ENCODE measurements around the gene LINGO3. TPM values are rescaled to one million over a fixed set of nuclear protein-coding genes. Genes with fewer than 3 reads are reported as not detected.

LINGO3 gene
- polyA plus RNA-seq, 1 donor (not counting 4 experiments of a cell fraction or from before 2014, with no cell fraction given) = not detected

DNA sequence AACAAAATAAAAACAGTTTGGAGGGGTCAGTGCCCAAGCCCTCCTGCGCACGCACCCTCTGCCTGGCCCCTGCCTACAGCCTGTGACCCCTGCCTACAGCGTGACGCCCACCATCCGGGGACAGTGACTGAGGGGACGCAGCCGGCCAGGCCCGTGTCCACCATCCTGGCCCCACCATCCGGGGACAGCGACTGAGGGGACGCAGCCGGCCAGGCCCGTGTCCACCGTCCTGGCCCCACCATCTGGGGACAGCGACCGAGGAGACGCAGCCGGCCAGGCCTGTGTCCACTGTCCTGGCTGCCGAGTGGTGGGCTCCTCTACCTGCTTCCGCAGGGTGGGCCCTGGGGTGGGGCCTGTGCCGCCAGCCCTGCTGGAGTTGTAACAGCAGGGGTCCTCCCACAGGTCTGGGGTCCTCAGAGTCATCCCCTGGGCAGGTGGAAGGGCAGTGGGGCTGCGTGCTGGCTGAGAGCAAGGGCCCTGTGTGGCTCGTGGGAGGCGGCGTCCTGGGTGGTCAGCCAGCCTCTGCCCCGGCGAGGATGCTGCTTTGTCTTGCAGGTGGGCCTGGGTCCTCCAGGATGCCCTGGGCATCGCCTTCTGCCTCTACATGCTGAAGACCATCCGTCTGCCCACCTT, 34.8 kb upstream of the LINGO3 start:
- Histone ChIP-seq H3K9me1 (ENCODE audit: control insufficient read depth, extremely low read depth, insufficient read depth, low read length) (no peaks in the 10 kb centered on the region), H4K20me1 (ENCODE audit: control insufficient read depth, extremely low read depth, insufficient read depth, low read length) (no peaks in the 10 kb centered on the region), H2AFZ (ENCODE audit: control insufficient read depth, low read length) (no peak overlapping the region), H3K9ac (ENCODE audit: control insufficient read depth, extremely low read depth, insufficient read depth, low read length) (no peak overlapping the region), H3K4me2 (ENCODE audit: control insufficient read depth, extremely low read depth, insufficient read depth, low read depth, low read length) (no peak overlapping the region), H3K27ac (ENCODE audit: control insufficient read depth, insufficient read depth, low read length) (no peak overlapping the region), H3K9me3 (ENCODE audit: control insufficient read depth, low read depth, low read length) (no peaks in the 10 kb centered on the region), H3K4me3 (ENCODE audit: control insufficient read depth in 2 of 3, extremely low read depth in 1 of 3, insufficient read depth in 2 of 3, low read depth in 1 of 3, low read length in 3 of 3) (no peak overlapping the region), H3K36me3 (ENCODE audit: control insufficient read depth in 2 of 2, extremely low read depth in 1 of 2, insufficient read depth in 2 of 2, low read length in 2 of 2) (peaks cover 0 to 6% of the 10 kb centered on the region in 2 experiments), H3K27me3 (ENCODE audit: control insufficient read depth, extremely low read depth, insufficient read depth, low read length) (no peaks in the 10 kb centered on the region), H3K79me2 (ENCODE audit: control insufficient read depth, insufficient read depth, low read length) (no peaks in the 10 kb centered on the region), H3K4me1 (ENCODE audit: control insufficient read depth, extremely low read depth, insufficient read depth, low read length) (no peaks in the 10 kb centered on the region)
- DNase-seq (ENCODE audit: low read depth, low spot score) (no peak), FAIRE-seq (no peak)
- dilution Hi-C loops (cut with MboI; ENCODE audit: extremely low pct_ligation_motif_present, low sequenced_read_pairs) = no loop called here
- no peak for TF ChIP-seq EZH2 (IDR thresholded peaks at IDR 0.05; ENCODE audit: low read length)
- TF ChIP-seq CTCF (optimal IDR thresholded peaks at IDR 0.05 in 1 of 3, IDR thresholded peaks at IDR 0.05 in 1 of 3, conservative IDR thresholded peaks at IDR 0.05 in 1 of 3; ENCODE audit: extremely low read depth in 1 of 3, insufficient read depth in 2 of 3, low read length in 3 of 3) = no peak

GRCh38 chr19:2341982-2342381, 34.0 kb upstream of the LINGO3 start:
- DNase-seq (ENCODE audit: low read depth, low spot score) (no peak), FAIRE-seq (no peak)
- H3K27ac ChIP-seq (ENCODE audit: control insufficient read depth, insufficient read depth, low read length) = no peak overlapping the region
- H3K36me3 ChIP-seq (ENCODE audit: control insufficient read depth in 2 of 2, extremely low read depth in 1 of 2, insufficient read depth in 2 of 2, low read length in 2 of 2) = peaks cover 0 to 6% of the 10 kb centered on the region in 2 experiments
- H3K4me1 ChIP-seq (ENCODE audit: control insufficient read depth, extremely low read depth, insufficient read depth, low read length) = no peaks in the 10 kb centered on the region
- H4K20me1 ChIP-seq (ENCODE audit: control insufficient read depth, extremely low read depth, insufficient read depth, low read length) = no peaks in the 10 kb centered on the region
- no peak overlapping the region for H3K9ac ChIP-seq (ENCODE audit: control insufficient read depth, extremely low read depth, insufficient read depth, low read length)
- dilution Hi-C loops (cut with MboI; ENCODE audit: extremely low pct_ligation_motif_present, low sequenced_read_pairs) = no loop called here
- H3K9me3 ChIP-seq (ENCODE audit: control insufficient read depth, low read depth, low read length) = no peaks in the 10 kb centered on the region
- no peaks in the 10 kb centered on the region for H3K9me1 ChIP-seq (ENCODE audit: control insufficient read depth, extremely low read depth, insufficient read depth, low read length)
- no peak overlapping the region for H3K4me3 ChIP-seq (ENCODE audit: control insufficient read depth in 2 of 3, extremely low read depth in 1 of 3, insufficient read depth in 2 of 3, low read depth in 1 of 3, low read length in 3 of 3)
- no peaks in the 10 kb centered on the region for H3K79me2 ChIP-seq (ENCODE audit: control insufficient read depth, insufficient read depth, low read length)
- no peak for TF ChIP-seq CTCF (optimal IDR thresholded peaks at IDR 0.05 in 1 of 3, IDR thresholded peaks at IDR 0.05 in 1 of 3, conservative IDR thresholded peaks at IDR 0.05 in 1 of 3; ENCODE audit: extremely low read depth in 1 of 3, insufficient read depth in 2 of 3, low read length in 3 of 3)
- TF ChIP-seq EZH2 (IDR thresholded peaks at IDR 0.05; ENCODE audit: low read length) = no peak
- H2AFZ ChIP-seq (ENCODE audit: control insufficient read depth, low read length) = no peak overlapping the region
- H3K4me2 ChIP-seq (ENCODE audit: control insufficient read depth, extremely low read depth, insufficient read depth, low read depth, low read length) = no peak overlapping the region
- no peaks in the 10 kb centered on the region for H3K27me3 ChIP-seq (ENCODE audit: control insufficient read depth, extremely low read depth, insufficient read depth, low read length)

Data from keratinocyte (primary cell).